HepG2 (cell line): ENCODE data around the gene RNF123. TPM values are rescaled to one million over a fixed set of nuclear protein-coding genes. Genes with fewer than 3 reads are reported as not detected.

Experiments
- ADNP ChIP-seq: sonication (generic); formaldehyde crosslinking; IDR thresholded peaks from 2 replicates; pipeline ENCODE4 v1.4.0; 2020; ENCODE audit warnings: missing genetic modification reagents
- ATRX ChIP-seq: sonication (generic); formaldehyde crosslinking; IDR thresholded peaks from 2 replicates; pipeline ENCODE4 v1.4.0; 2020; ENCODE audit warnings: missing genetic modification reagents, borderline replicate concordance
- BRD4 ChIP-seq: sonication (generic); formaldehyde crosslinking; IDR thresholded peaks from 2 replicates; pipeline ENCODE4 v1.4.0; 2020; ENCODE audit warnings: missing genetic modification reagents
- CBX1 ChIP-seq: IDR thresholded peaks from one replicate; pipeline ENCODE4 v1.6.1; 2016; ENCODE audit warnings: antibody characterized with exemption, low read depth
- CREB1 ChIP-seq, 2 experiments: fragments of 450-650 bp in 1 of 2; IDR thresholded peaks; 2 replicates each; pipeline ENCODE4 v1.6.1; 2016 to 2017; ENCODE audit warnings: control low read depth in 1 of 2, mild to moderate bottlenecking in 1 of 2, missing compliant biosample characterization in 1 of 2, missing genetic modification characterization in 1 of 2
- HNF4G ChIP-seq, 2 experiments: sonication (generic) in 1 of 2; formaldehyde crosslinking in 1 of 2; IDR thresholded peaks; 2 replicates each; pipeline versions ENCODE4 v1.4.0 to v1.6.1; 2011 to 2020; ENCODE audit warnings: borderline replicate concordance in 2 of 2, low read depth in 2 of 2, mild to moderate bottlenecking in 2 of 2, low read length in 1 of 2, missing genetic modification reagents in 1 of 2, moderate library complexity in 1 of 2
- KDM4B ChIP-seq: sonication (generic); formaldehyde crosslinking; IDR thresholded peaks from 2 replicates; pipeline ENCODE4 v1.4.0; 2020; ENCODE audit warnings: missing genetic modification reagents
- KMT2B ChIP-seq: IDR thresholded peaks from 2 replicates; pipeline ENCODE4 v1.6.1; 2016; ENCODE audit warnings: missing genetic modification reagents, missing compliant biosample characterization
- MXI1 ChIP-seq: IDR thresholded peaks from 3 replicates; pipeline ENCODE4 v1.6.1; 2012; ENCODE audit warnings: low read depth, low read length, inconsistent platforms, borderline replicate concordance
- NFKBIZ ChIP-seq: IDR thresholded peaks from 2 replicates; pipeline ENCODE4 v1.6.1; 2018; ENCODE audit warnings: missing genetic modification reagents, missing compliant biosample characterization
- NKX3-1 ChIP-seq: sonication (generic); formaldehyde crosslinking; IDR thresholded peaks from 2 replicates; pipeline ENCODE4 v1.5.0; 2020; ENCODE audit warnings: missing genetic modification reagents
- NR2F2 ChIP-seq: IDR thresholded peaks from 2 replicates; pipeline ENCODE4 v1.6.1; 2012; ENCODE audit warnings: low read depth, inconsistent platforms, borderline replicate concordance
- ONECUT2 ChIP-seq: sonication (generic); formaldehyde crosslinking; IDR thresholded peaks from 2 replicates; pipeline ENCODE4 v1.4.0; 2020; ENCODE audit warnings: missing genetic modification reagents
- PHF21A ChIP-seq: sonication (generic); formaldehyde crosslinking; IDR thresholded peaks from 2 replicates; pipeline ENCODE4 v1.5.0; 2020; ENCODE audit warnings: mild to moderate bottlenecking, missing genetic modification reagents
- RCOR2 ChIP-seq: IDR thresholded peaks from 2 replicates; pipeline ENCODE4 v1.6.1; 2016; ENCODE audit warnings: missing biosample characterization, missing genetic modification reagents
- RXRA ChIP-seq: sonication (generic); formaldehyde crosslinking; IDR thresholded peaks from 2 replicates; pipeline ENCODE4 v1.5.1; 2020; ENCODE audit warnings: missing genetic modification reagents
- SMARCC2 ChIP-seq: fragments of 450-650 bp; IDR thresholded peaks from 2 replicates; pipeline ENCODE4 v1.6.1; 2017; ENCODE audit warnings: antibody characterized with exemption, mild to moderate bottlenecking
- THAP11 ChIP-seq: IDR thresholded peaks from 2 replicates; pipeline ENCODE4 v1.6.1; 2016; ENCODE audit warnings: missing biosample characterization, missing genetic modification reagents
- ZNF232 ChIP-seq: sonication (generic); formaldehyde crosslinking; IDR thresholded peaks from 2 replicates; pipeline ENCODE4 v1.4.0; 2020; ENCODE audit warnings: missing genetic modification reagents, borderline replicate concordance
- ZNF24 ChIP-seq: fragments of 450-650 bp; IDR thresholded peaks from 2 replicates; pipeline ENCODE4 v1.6.1; 2017; ENCODE audit warnings: antibody characterized with exemption, mild to moderate bottlenecking
- ZNF652 ChIP-seq: IDR thresholded peaks from 2 replicates; pipeline ENCODE4 v1.6.1; 2016; ENCODE audit warnings: low read depth, borderline replicate concordance
- polyA plus RNA-seq, 8 experiments: library from polyadenylated mRNA; depleted of rRNA in 3 of 8; stranded (reverse) in 7 of 8; unstranded in 1 of 8; fragments of >200 nt; fragmentation: Illumina TruSeq in 4 of 8; extraction: Trizol in 4 of 8; gene quantifications; 2 replicates each; pipeline versions ENCODE4 v1.2.1 to v1.2.3, GENCODE V29; 2011 to 2016; ENCODE audit warnings: low read depth in 4 of 8, missing spikeins in 1 of 8, mixed read lengths in 1 of 8; ENCODE audit not compliant: insufficient read depth in 1 of 8
- total RNA-seq, 5 experiments: library from RNA; depleted of rRNA; stranded (reverse); fragments of >200 nt; fragmentation: Illumina TruSeq; extraction: Trizol; gene quantifications; 2 replicates each; pipeline ENCODE4 v1.2.3, GENCODE V29; 2016; ENCODE audit warnings: low read depth in 1 of 5
- TF ChIP-seq, protein P1 (sequence below), 2 experiments: sonication (generic) in 1 of 2; formaldehyde crosslinking in 1 of 2; IDR thresholded peaks; 2 replicates each; pipeline versions ENCODE4 v1.4.0 to v1.6.1; 2018 to 2020; ENCODE audit warnings: missing genetic modification reagents in 2 of 2, borderline replicate concordance in 1 of 2, low read depth in 1 of 2, mild to moderate bottlenecking in 1 of 2, missing biosample characterization in 1 of 2
- TF ChIP-seq, protein P2 (sequence below): sonication (generic); formaldehyde crosslinking; IDR thresholded peaks from 2 replicates; pipeline ENCODE4 v1.4.0; 2020; ENCODE audit warnings: missing genetic modification reagents
- TF ChIP-seq, protein P3 (sequence below): sonication (generic); formaldehyde crosslinking; IDR thresholded peaks from 2 replicates; pipeline ENCODE4 v1.4.0; 2020; ENCODE audit warnings: missing genetic modification reagents
- TF ChIP-seq, protein P4 (sequence below): sonication (generic); formaldehyde crosslinking; IDR thresholded peaks from 2 replicates; pipeline ENCODE4 v1.4.0; 2020; ENCODE audit warnings: missing genetic modification reagents, mild to moderate bottlenecking, borderline replicate concordance

Gene RNF123
- total and polyA plus RNA-seq, 2 of the 13 experiments (the other 11 are each of a cell fraction or from before 2014, with no cell fraction given), result 29.9 to 82.2 TPM

DNA sequence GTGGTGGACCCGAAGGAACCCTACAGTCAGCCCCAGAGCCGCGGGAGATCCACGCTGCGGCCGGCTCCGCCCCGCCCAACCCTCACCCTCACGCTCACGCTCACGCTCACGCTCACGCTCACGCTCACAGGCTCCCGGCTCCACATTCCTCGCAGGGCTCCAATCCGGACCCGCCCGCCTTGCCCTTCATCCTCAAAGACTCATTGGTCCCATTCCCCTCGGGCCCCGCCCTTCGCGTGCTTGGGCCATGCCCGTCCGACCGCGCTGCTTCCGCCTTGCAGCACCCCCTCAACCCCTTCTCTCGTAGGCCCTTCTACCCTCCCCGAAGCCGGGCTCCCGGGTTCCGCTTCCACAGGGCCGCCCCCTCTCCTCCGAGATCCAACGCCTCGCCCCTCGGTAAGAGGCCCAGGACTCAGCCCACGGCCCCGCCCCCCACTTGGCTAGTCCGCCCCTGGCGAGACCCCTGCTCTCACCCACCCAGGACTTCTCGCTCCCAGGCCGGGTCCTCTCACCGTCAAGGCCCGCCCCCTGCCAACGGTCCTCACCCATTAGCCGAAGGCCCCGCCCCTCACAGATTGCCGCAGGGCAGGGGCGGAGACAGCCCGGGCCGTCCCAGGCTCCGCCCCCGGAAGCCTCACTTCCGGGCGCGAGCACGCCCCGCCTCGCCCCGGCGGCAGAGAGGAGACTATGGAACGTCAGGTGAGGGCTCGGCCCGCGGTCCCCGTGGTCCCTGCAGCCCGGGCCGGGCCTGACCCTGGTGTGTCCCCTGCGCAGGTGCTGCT lies 15.5 kb upstream of the RNF123 start, which contains the start of gene APEH (continued):
- TF ChIP-seq, protein P1, sequence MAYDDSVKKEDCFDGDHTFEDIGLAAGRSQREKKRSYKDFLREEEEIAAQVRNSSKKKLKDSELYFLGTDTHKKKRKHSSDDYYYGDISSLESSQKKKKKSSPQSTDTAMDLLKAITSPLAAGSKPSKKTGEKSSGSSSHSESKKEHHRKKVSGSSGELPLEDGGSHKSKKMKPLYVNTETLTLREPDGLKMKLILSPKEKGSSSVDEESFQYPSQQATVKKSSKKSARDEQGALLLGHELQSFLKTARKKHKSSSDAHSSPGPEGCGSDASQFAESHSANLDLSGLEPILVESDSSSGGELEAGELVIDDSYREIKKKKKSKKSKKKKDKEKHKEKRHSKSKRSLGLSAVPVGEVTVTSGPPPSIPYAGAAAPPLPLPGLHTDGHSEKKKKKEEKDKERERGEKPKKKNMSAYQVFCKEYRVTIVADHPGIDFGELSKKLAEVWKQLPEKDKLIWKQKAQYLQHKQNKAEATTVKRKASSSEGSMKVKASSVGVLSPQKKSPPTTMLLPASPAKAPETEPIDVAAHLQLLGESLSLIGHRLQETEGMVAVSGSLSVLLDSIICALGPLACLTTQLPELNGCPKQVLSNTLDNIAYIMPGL (CRISPR knock-in tag; IDR thresholded peaks at IDR 0.05; ENCODE audit: borderline replicate concordance in 1 of 2, low read depth in 1 of 2), result peak in 1 of 2 experiments; percentile 10; a peak in 2 of 4 replicates
- TF ChIP-seq ATRX, result no peak
- TF ChIP-seq, protein P2, sequence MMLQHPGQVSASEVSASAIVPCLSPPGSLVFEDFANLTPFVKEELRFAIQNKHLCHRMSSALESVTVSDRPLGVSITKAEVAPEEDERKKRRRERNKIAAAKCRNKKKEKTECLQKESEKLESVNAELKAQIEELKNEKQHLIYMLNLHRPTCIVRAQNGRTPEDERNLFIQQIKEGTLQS (CRISPR knock-in tag), result no peak
- TF ChIP-seq, protein P3, sequence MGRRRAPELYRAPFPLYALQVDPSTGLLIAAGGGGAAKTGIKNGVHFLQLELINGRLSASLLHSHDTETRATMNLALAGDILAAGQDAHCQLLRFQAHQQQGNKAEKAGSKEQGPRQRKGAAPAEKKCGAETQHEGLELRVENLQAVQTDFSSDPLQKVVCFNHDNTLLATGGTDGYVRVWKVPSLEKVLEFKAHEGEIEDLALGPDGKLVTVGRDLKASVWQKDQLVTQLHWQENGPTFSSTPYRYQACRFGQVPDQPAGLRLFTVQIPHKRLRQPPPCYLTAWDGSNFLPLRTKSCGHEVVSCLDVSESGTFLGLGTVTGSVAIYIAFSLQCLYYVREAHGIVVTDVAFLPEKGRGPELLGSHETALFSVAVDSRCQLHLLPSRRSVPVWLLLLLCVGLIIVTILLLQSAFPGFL (CRISPR knock-in tag), result no peak
- TF ChIP-seq KDM4B (CRISPR knock-in tag), result peak; percentile 51; the same call in 1 of the 2 replicates
- no peak for TF ChIP-seq RCOR2 (CRISPR knock-in tag)
- TF ChIP-seq ZNF24, result no peak
- peak; percentile 58; the same call in 1 of the 2 replicates for TF ChIP-seq RXRA (CRISPR knock-in tag)
- TF ChIP-seq SMARCC2, result no peak
- peak; percentile 25; the same call in 1 of the 2 replicates for TF ChIP-seq KMT2B (CRISPR knock-in tag)
- TF ChIP-seq NR2F2, result no peak
- peak; percentile 82 for TF ChIP-seq PHF21A (CRISPR knock-in tag)
- TF ChIP-seq BRD4 (CRISPR knock-in tag), result no peak
- TF ChIP-seq MXI1, result peak; percentile 84; the same call in 1 of the 3 replicates
- no peak for TF ChIP-seq ONECUT2 (CRISPR knock-in tag)
- peak; percentile 76; the same call in 1 of the 2 replicates for TF ChIP-seq THAP11 (CRISPR knock-in tag)
- no peak for TF ChIP-seq ZNF652 (CRISPR knock-in tag)
- TF ChIP-seq, protein P4, sequence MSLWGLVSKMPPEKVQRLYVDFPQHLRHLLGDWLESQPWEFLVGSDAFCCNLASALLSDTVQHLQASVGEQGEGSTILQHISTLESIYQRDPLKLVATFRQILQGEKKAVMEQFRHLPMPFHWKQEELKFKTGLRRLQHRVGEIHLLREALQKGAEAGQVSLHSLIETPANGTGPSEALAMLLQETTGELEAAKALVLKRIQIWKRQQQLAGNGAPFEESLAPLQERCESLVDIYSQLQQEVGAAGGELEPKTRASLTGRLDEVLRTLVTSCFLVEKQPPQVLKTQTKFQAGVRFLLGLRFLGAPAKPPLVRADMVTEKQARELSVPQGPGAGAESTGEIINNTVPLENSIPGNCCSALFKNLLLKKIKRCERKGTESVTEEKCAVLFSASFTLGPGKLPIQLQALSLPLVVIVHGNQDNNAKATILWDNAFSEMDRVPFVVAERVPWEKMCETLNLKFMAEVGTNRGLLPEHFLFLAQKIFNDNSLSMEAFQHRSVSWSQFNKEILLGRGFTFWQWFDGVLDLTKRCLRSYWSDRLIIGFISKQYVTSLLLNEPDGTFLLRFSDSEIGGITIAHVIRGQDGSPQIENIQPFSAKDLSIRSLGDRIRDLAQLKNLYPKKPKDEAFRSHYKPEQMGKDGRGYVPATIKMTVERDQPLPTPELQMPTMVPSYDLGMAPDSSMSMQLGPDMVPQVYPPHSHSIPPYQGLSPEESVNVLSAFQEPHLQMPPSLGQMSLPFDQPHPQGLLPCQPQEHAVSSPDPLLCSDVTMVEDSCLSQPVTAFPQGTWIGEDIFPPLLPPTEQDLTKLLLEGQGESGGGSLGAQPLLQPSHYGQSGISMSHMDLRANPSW (CRISPR knock-in tag), result peak; percentile 82; the same call in 1 of the 2 replicates
- peak; percentile 34; the same call in 1 of the 2 replicates for TF ChIP-seq CREB1 (IDR thresholded peaks at IDR 0.05)
- TF ChIP-seq CREB1 (CRISPR knock-in tag; IDR thresholded peaks at IDR 0.05), result no peak
- no peak for TF ChIP-seq HNF4G (IDR thresholded peaks at IDR 0.05; ENCODE audit: borderline replicate concordance, low read depth, low read length)
- no peak for TF ChIP-seq HNF4G (CRISPR knock-in tag; IDR thresholded peaks at IDR 0.05; ENCODE audit: borderline replicate concordance, low read depth)
- TF ChIP-seq ZNF232 (CRISPR knock-in tag), result peak; percentile 61; the same call in 1 of the 2 replicates
- 0 out of 2 replicates have a peak, but pooled peaks have one; percentile 11 for TF ChIP-seq NFKBIZ
- TF ChIP-seq ADNP (CRISPR knock-in tag), result no peak
- peak; percentile 23 for TF ChIP-seq CBX1
- TF ChIP-seq NKX3-1, result no peak
